HT-29 (cell line): ENCODE measurements around the gene EIF4A3. TPM values are rescaled to one million over a fixed set of nuclear protein-coding genes. Genes with fewer than 3 reads are reported as not detected.
"Not testable (repeated sequence)": the region's sequence is repeated elsewhere in the genome, so short reads cannot be mapped to it uniquely, and the experiment has no call there.

Experiments used
- DNase-seq: peaks from one replicate; pipeline ENCODE4 v3.0.0-alpha.2; 2015; ENCODE audit warnings: low spot score
- total RNA-seq: library from RNA; depleted of rRNA; stranded (reverse); fragments of >200 nt; shearing (Covaris generic); gene quantifications from 2 replicates; pipeline ENCODE4 v1.2.3, GENCODE V29; 2014

Gene EIF4A3
- total RNA-seq, 1 experiment from 2014 or later, result 90.5 TPM

DNA sequence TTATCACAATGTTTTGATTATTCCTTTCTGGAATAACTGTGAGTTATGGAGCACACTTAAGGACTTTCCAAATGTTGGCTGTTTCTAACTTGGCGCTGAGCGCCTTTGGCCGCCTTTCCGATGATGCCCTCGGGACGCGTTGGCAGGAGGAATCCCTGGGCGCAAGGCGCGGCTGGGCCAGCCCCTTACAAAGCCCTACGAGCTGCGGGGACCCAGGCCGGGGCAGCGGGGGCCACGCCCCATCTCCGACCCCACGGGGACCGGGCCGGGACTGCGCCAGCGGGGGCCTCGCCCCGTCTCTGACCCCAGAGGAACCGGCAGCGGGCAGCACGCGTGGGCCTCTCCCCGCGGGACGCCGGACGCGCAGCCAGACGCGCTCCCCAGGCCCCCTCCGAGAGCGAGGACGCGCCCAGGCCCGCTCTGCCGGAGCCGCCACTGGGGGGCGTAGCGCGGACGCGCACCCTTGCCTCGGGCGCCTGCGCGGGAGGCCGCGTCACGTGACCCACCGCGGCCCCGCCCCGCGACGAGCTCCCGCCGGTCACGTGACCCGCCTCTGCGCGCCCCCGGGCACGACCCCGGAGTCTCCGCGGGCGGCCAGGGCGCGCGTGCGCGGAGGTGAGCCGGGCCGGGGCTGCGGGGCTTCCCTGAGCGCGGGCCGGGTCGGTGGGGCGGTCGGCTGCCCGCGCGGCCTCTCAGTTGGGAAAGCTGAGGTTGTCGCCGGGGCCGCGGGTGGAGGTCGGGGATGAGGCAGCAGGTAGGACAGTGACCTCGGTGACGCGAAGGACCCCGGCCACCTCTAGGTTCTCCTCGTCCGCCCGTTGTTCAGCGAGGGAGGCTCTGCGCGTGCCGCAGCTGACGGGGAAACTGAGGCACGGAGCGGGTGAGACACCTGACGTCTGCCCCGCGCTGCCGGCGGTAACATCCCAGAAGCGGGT, 45.6 kb downstream of the EIF4A3 start, which contains the start of gene GAA:
TSS of gene GAA (plus strand) at position 571 of the 935 bp plus-strand sequence. CDS start 3,006 bp downstream, outside the sequence.
- DNase-seq, result peak; percentile 76

DNA sequence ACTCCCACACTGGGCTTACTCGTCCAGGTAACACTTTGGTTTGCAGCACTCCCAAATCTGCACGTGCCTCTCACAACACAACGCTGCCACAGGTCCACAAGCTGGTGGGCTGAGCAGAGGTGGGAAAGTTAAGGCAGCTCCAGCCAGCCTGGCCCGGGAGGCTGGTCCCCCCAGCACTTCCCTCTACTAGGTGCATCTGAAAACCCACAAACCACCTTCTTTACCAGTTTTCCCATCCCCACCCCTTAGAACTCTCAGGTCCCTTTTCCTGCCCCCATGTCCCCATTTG, 46.9 kb downstream of the EIF4A3 start:
- DNase-seq, result no peak

DNA sequence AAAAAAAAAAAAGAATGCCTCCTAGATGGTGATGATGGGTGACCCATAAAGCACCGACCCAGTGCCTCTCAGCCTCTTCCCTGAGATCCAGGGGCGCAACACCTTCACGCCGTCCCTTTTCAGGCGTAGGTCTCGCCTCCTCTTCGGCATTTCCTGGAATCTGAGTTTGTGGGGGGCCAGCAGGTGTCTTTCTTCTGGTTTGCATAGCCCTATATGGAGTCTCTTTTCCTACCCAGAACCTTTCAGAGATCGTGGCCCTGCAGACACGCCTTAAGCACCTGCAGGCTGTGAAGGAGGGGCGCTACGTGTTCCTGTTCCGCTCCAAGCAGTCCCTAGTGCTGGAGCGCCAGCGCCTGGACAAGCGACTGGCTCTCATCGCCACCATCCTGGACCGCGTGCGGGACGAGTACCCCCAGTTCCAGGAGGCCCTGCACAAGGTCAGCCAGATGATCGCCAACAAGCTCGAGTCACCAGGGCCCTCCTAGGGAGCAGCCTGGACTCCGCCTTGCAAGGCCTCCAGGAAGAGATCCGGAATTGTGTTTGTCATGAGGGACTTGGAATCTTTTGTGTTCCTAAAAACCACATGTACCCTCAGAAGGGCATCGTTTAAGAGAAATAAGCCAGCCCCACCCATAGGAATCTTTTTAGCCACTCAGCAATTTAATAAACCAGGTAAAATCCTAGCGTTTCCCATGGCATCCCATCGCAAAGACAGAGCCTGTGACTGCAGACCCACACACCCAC, 47.5 kb downstream of the EIF4A3 start:
- DNase-seq, result no peak

DNA sequence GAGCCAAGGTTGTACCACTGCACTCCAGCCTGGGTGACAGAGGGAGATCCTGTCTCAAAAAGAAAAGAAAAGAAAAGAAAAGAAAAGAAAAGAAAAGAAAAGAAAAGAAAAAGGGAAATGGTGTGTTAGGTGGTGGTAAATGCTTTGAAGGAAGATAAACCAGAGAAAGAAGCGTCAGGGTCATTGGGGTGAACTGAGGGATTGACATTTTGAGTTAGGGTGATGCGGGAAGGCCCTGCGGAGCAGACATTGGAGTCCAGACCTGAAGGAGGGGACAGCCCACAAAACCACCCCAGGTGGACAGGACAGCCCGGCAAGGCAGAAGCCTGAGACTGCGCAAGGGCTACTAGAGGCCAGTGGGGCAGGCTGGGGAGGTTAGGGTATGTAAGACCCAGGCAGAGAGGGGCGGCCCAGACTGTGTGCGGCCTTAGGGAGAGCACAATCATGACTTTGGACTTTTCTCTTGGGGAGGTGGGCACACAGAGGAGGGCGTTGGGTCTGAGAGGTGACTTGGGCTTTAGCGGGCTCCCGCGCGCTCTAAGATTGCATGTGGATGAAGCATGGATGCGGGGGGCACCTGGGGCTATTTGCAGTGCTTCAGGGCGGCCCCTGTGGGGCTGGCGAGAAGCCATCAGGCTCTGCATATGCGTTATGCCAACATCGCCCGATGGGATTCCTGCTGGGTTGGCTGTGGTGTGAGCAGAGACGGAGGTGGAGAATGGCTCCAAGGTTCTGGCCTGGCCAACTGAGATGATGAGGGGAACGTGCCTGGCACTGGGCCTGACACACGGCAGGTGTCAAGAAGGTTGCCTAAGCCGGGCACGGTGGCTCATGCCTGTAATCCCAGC, 48.9 kb downstream of the EIF4A3 start:
- DNase-seq, result no peak

DNA sequence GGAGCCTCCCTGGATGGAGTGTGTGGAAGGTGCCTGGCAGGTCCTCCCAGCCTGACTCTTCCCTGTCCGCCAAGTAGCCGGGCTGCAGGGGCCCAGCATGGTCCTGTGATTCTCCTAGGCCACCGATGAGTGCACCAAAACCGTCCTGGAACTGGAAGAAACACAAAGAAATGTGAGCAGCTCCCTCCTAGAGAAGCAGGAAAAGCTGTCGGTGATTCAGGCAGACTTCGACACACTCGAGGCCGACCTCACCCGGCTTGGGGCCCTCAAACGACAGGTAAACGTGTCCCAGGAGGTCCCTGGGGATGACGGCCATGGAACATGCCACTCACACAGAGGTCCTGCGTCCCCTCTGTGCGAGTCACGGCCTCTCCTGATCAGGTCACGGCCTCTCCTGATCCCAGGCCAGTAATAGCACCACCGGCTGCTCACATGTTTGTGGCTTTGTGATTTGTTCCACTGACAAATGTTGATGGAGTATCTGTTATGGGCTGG, 49.8 kb downstream of the EIF4A3 start:
- DNase-seq, result no peak

DNA sequence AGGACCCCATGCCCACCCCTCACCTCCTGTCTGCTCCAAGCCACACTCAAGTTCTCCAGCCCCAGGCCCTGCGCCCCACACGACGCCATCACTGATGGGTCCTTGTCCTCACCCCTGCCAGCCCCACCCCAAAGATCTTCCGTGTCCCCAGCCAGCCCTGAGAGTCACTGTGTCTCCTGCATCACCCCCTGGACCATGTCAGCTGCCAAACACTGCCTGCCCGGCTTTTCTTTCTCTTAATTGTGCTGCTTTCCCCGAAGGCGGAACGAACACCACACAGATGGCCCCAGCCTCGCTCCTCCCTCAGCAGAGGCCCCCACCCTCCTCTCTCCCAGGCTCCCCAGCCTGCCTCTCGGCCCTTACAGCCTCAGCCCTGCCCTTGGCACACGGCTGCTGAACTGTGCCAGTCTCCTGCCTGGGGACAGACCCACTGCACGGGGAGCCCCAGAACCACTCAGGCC, 50.3 kb downstream of the EIF4A3 start:
- no peak for DNase-seq

DNA sequence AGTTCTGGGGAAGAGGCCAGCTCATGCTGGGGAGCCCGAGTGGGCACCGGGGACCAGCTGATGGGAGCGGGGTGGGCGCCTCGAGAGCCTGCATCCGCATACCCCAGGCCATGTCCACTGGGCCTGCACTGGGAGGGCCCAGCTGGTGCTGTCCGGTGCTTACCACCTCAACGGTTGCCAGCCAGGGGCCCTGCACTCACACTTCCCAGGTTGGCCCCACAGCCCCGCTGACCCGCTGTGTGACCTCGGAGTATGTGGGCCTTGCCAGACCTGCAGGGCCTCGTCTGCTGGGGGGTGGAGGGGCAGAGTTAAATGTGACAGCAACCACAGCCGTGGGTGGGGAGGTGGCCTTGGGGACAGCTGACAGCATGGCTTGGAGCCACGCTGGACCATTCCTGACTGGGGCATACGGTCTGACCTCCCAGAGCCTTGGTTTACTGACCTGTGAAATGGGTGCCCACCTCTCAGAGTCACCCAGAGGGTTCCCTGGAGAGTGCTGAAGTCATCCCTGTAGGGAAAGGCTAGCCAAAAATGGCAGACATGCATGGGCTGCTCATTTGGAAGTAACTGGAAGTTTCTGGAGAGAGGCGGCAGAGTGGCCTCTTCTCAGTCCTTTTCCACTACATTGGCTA, 51.0 kb downstream of the EIF4A3 start:
- DNase-seq, result no peak

DNA sequence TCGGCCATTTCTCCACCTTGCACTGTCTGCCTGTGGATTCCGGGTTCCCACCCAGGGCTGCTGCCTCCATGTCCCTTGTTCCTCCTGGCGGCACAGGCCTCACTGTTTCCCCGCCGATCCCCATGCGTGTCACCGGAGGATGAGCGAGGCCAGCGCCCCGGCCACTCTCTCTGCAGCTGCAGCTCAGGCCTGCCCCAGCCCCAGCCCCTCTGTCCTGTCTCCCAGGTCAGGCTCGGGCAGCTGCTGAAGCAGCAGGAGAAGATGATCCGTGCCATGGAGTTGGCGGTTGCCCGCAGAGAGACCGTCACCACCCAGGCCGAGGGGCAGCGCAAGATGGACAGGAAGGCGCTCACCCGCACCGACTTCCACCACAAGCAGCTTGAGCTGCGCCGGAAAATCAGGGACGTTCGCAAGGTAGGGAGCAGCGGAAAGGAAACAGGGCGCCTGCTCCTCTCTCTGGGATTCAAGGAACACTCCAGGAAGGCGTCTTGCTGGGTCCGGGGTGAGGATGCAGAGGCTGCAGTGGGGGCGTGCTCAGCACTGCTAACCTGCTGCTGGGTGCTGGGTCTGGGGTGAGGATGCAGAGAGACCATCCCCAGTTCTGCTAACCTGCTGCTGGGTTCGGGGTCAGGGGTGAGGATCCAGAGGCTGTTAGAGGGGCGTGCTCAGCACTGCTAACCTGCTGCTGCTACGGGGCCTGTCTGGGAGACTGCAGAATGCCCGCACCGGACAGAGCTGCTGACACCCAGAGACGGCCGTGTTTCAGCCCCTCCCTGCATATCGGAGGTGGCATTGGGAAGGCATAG, 51.7 kb downstream of the EIF4A3 start:
- no peak for DNase-seq

DNA sequence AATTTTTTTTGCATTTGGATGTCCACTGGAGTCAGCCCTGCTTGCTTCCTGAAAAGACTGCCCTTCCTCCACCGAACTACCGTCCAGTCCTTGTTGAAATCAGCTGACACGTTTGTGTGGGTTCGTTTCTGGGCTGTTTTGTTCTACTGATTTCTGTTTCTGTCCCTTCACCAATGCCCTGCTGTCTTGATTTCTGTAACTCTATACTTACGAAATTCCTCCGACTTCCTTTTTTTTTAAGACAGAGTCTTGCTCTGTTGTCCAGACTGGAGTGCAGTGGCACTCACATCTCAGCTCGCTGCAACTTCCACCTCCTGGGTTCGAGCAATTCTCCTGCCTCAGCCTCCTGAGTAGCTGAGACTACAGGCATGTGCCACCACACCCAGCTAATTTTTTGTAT, 54.0 kb downstream of the EIF4A3 start:
- no peak for DNase-seq

DNA sequence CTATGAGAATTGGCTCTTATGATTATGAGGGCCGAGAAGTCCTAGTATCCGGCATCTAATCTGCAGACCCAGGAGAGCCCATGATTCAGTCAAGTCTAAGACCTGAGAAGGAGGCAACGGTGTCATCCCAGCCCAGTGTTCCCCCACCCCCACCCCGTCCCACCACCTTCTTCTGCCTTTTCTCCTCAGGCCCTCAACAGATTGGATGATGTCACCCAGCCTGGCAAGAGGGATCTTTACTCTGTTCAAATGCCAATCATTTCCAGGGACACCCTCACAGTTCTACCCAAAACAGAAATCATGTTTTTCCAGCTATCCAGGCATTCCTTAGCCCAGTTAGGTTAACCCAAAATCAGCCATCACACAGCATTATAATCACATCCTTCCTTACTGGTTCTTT, 55.6 kb downstream of the EIF4A3 start:
- DNase-seq, result no peak

DNA sequence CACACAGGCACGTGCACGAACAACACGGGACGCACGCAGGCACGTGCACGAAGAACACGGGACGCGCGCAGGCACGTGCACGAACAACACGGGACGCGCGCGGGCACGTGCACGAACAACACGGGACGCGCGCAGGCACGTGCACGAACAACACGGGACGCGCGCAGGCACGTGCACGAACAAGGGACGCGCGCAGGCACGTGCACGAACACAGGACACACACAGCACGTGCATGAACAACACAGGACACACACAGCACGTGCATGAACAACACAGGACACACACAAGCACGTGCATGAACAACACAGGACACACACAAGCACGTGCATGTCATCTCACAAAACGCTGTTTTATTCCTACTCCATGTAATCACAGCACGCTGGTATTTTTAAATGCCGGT, 56.8 kb downstream of the EIF4A3 start:
- not testable (repeated sequence) for DNase-seq

DNA sequence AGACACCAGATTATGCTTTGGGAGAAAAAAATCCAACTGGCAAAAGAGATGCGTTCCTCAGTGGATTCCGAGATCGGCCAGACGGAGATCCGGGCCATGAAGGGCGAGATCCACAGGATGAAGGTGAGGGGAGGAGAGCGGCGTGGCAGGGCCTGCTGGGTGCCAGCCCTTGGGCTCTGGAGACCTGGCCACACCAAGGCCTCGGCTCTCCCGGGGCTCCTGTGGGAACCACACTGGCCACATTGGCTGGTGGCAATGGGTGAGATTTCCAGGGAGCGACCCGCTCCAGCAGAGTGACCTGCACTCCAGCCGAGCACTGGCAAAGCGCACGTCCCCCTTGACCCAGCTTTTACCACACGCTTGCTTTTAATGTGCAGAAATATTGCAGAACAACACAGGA, 57.2 kb downstream of the EIF4A3 start:
- no peak for DNase-seq

DNA sequence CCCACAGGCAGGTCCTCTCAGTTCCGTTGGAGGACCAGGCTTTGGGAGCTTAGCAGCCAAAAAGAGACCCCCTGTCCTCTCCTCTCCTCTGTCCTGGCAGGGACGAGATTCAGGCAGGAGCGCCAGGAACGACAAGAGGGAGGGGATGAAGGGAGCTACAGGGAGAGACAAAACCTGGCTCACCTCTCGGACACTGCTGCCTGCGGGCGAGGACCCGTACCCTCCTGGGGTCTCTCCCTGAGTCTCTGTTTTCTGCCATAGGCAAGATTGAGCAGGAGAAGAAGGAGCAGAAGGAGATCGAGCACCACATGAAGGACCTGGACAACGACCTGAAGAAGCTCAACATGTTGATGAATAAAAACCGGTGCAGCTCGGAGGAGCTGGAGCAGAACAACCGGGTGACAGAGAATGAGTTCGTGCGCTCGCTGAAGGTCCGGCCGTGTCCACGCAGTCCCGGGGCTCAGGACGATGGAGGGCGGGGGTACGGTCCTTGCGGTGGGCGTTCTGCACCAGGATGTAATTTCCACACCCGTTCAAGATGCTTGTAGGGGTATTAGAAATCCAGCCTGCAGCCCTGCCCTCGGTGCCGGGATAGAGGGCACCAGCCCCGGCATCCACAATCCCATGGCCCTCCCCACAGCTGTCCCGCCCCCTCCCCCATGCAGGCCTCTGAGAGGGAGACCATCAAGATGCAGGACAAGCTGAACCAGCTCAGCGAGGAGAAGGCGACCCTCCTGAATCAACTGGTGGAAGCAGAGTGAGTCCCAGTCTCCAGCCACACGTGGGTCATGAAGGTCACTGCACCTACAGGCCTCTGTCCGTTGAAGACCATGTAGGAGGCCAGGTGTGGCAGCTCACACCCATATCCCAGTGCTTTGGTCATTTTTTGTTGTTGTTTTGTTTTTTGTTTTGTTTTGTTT, 59.3 kb downstream of the EIF4A3 start:
- no peak for DNase-seq

DNA sequence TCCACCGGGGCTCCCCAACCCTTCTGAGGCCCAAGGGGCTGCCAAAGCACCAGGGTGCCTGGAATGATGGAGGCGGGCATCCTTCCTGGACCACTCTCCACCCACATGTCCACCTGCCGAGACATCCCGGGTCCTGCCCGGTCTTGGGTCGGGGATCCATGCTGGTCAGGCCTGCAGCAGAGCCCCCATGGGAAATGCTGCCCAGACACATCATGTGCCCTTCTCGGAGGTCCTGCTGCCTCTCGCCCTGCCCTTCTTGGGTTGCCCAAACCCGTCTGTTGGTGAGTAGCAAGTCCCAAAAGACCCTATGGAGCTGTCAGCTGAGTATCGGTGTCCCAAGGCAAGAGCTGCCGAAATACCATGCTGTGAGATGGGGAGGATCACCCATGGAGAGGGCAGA, 60.3 kb downstream of the EIF4A3 start:
- DNase-seq, result no peak

DNA sequence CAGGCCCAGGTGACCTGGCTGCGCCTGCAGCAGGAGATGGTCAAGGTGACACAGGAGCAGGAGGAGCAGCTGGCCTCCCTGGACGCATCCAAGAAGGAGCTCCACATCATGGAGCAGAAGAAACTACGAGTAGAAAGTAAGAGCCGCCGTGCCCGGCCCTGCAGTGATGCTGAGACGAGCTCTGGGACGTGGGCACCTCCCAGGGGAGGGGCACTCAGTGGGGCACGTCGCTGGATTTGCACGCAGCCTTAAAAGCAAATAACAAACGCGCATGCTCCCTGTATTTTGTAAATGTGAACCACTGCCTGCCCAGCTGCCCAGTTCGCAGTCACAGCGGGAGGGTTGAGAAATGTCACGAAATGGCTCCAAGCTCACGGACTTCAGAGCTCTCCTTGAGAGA, 60.8 kb downstream of the EIF4A3 start:
- peak; percentile 42 for DNase-seq

DNA sequence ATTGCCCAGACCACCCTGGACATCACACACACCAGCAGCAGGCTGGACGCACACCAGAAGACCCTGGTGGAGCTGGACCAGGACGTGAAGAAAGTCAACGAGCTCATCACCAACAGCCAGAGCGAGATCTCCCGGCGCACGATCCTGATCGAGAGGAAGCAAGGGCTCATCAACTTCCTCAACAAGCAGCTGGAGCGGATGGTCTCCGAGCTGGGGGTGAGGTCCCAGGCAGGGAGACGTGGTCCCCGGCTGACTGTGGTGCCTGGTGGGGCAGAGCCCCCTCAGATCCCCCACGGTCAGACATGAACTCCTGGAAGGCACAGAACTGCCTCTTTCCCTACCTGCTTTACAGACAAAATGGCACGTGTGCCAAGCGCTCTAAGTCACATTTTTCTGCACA, 62.2 kb downstream of the EIF4A3 start:
- no peak for DNase-seq
